Measurements from ENCODE around the gene GTF2F1. TPM values are rescaled to one million over a fixed set of nuclear protein-coding genes. Genes with fewer than 3 reads are reported as not detected.
"Not testable (repeated sequence)": the region's sequence is repeated elsewhere in the genome, so short reads cannot be mapped to it uniquely, and the experiment has no call there.

The GTF2F1 gene
- total RNA-seq, 1 donor from 2014 or later, result 63.2 TPM

DNA sequence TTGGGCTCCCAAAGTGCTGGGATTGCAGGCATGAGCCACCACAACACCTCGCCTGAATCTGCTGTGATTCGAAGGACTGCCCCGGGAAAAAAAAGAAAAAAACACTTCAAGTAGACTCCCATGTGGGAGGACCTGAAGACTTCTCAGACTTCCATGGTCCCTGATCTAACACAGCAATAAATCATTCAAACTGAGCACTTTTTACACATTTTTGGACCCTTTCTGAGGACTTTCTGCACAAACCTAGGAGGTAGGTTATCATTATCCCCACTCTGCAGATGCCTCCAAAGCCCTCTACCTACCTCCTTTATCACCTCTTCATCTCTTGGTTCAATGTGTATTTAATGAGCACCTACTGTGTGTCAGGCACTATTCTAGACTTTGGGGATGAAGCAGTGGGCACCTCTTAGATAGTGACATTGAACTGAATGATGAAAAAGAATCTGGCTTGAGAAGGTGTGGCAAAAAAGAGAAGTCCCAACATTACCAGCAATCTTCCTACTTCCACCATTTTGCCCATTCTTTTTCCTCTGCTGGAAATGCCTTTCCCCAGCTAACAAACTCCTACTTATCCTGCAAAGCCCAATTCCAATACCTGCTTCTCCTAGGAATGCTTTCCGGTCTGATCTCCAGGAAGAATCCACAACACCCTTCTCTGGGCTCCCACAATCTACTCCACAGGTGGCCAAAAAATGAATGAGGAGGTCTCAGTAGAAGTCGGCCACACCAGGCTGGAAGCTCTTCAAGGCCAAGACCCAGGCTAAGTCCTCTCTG, 33.2 kb downstream of the GTF2F1 start:
- intact Hi-C loops (cut with micrococcal nuclease), result loop anchor here (5.0 kb wide), 1 partner anchor 382 kb away; the partner anchor contains the start of gene RANBP3

GRCh38 chr19:6358003-6358402, 35.0 kb downstream of the GTF2F1 start:
- intact Hi-C loops (cut with micrococcal nuclease), result no loop called here

GRCh38 chr19:6357174-6357573, 35.8 kb downstream of the GTF2F1 start:
- intact Hi-C loops (cut with micrococcal nuclease), result no loop called here

GRCh38 chr19:6355321-6356040, 37.5 kb downstream of the GTF2F1 start:
- intact Hi-C loops (cut with micrococcal nuclease), result not testable (repeated sequence)

DNA sequence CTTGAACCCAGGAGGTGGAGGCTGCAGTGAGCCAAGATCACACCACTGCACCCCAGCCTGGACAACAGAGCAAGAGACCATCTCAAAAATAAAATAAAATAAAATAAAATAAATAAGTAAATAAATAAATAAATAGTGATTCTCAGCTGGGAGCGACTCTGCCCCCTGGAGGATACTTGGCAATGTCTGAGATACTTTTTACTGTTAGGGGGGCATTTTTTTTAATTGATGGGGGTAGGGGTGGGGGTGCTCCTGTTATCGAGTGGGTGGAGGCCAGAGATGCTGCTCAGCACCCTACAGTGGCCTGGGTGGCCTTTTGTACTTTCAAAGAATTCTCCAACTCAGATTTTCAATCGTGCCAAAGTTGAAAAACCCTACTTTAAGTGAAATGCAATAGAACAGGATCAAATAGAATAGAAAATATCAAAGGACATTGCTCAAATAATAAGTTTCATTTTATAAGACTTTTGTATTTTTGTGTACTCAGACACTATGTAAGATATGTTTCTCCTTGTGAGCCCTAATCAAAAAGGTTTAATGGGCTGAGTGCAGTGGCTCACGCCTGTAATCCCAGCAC, 38.8 kb downstream of the GTF2F1 start:
- intact Hi-C loops (cut with micrococcal nuclease), result no loop called here

GRCh38 chr19:6352381-6353165, 40.4 kb downstream of the GTF2F1 start:
- intact Hi-C loops (cut with micrococcal nuclease), result no loop called here

DNA sequence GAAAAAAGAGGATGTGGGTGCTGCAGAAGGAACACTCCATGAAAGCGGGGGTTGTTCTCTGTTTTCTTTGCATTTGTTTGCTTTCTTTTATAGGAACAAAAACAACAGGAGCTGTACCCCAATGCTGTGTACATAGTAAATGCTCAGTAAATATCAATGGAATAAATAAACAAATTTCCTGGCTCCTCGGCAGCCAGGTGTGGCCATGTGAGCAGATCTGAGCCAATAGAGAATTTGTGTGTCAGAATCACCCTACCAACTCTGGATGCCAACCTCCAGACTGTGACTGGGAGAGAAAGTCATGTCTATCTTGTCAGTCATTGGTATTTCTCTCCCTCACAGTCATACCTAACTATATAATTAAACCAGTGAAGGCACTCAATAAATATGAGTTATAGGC, 42.3 kb downstream of the GTF2F1 start:
- intact Hi-C loops (cut with micrococcal nuclease), result no loop called here

DNA sequence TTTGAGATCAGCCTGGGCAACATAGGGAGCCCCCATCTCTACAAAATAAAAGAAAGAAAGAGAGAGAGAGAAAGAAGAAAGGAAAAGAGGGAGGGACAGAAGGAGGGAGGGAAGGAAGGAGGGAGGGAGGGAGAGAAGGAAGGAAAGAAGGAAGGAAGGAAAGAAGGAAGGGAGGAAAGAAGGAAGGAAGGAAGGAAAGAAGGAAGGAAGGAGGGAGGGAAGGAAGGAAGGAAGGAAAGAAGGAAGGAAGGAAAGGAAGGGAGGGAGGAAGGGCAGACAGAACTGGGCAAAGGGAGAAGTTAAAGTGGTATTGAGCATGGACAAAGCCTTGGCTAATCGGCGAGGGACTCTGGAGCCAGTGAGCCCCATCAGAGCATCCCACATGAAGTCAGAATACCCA, 43.7 kb downstream of the GTF2F1 start:
- intact Hi-C loops (cut with micrococcal nuclease), result not testable (repeated sequence)

DNA sequence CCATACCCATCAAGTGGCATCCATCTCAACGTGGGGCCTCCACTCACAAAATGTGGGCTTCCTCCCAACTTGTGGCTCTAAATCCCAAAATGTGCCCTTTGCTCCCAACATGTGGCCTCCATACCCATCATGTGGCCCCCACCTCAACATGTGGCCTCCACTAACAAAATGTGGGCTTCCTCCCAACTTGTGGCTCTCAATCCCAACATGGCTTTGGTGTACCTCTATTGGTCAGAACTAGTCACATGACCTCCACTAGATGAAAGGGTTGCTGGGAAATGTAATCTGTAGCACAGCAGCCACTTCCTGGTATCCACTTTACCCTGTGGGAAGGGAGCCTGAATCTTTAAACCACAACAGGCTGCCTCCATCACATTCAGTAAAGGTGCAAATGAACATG, 49.5 kb downstream of the GTF2F1 start:
- intact Hi-C loops (cut with micrococcal nuclease), result no loop called here

GRCh38 chr19:6340493-6341201, 52.3 kb downstream of the GTF2F1 start:
- intact Hi-C loops (cut with micrococcal nuclease), result no loop called here

- intact Hi-C loops (cut with micrococcal nuclease), result no loop called here
These were observed 58.3 kb downstream of the GTF2F1 start for GRCh38 chr19:6334490-6335285.

GRCh38 chr19:6333439-6333838, 59.5 kb downstream of the GTF2F1 start, which contains the start of gene ACER1:
Gene ACER1 (minus strand): TSS chr19:6333612. CDS start chr19:6333551, 61 bp downstream.
- intact Hi-C loops (cut with micrococcal nuclease), result no loop called here

Other genes with a start within 250 kb of the GTF2F1 start
- 47.1 and 53.2 TPM in 2 replicates for gene MLLT1, start 113.2 kb downstream of the GTF2F1 start, total RNA-seq
- 0.11 and 0.18 TPM in 2 replicates for gene ACER1, start 59.6 kb downstream of the GTF2F1 start, total RNA-seq
- gene CLPP, start 31.6 kb downstream of the GTF2F1 start, total RNA-seq, result 117 and 126 TPM in 2 replicates
- 32.2 and 34.1 TPM in 2 replicates for gene ALKBH7, start 20.4 kb downstream of the GTF2F1 start, total RNA-seq
- 1.9 and 2.1 TPM in 2 replicates for gene PSPN, start 17.2 kb downstream of the GTF2F1 start, total RNA-seq
- gene KHSRP, start 31.6 kb upstream of the GTF2F1 start, total RNA-seq, result 320 and 324 TPM in 2 replicates
- 0.16 and 0.23 TPM in 2 replicates for gene SLC25A41, start 40.6 kb upstream of the GTF2F1 start, total RNA-seq
- 18.8 and 21.0 TPM in 2 replicates for gene SLC25A23, start 66.6 kb upstream of the GTF2F1 start, total RNA-seq
- 0.32 and 0.55 TPM in 2 replicates for gene CRB3, start 71.1 kb upstream of the GTF2F1 start, total RNA-seq
- gene DENND1C, start 88.6 kb upstream of the GTF2F1 start, total RNA-seq, result 90.0 and 94.3 TPM in 2 replicates
- gene TUBB4A, start 109.1 kb upstream of the GTF2F1 start, total RNA-seq, result 5.9 and 6.2 TPM in 2 replicates
- gene TNFSF9, start 137.9 kb upstream of the GTF2F1 start, total RNA-seq, result 1.6 and 2.0 TPM in 2 replicates
- 30.1 and 32.8 TPM in 2 replicates for gene CD70, start 198.0 kb upstream of the GTF2F1 start, total RNA-seq

Measured in T-helper 2 cell treated with Interferon-gamma antibody and Interleukin-4, amounts not matched to agents 100 ng/mL and 5 ng/mL, for 36 hours (primary cell).